Measurements from ENCODE around the gene C1orf116.

DNA sequence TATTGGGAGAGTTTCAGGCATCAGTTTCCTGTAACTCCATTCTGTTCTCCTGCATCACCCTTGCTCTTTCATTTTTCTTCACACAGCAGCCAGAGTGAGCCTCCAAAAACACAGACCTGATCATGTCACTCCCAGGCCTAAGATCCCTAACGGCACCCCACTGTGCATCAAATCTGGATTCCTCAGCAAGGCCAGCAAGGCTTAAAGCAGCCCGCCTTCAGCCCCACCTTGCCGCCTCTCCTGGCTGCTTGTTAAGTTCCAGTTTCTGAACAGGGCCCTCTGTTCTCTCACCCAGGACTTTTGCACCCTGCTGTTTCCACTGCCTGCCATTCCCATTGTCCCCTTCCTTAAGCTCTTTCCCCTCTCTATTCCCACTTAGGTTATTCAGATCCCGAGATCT is 29.3 kb downstream of the C1orf116 start:
- TF ChIP-seq, protein P1, sequence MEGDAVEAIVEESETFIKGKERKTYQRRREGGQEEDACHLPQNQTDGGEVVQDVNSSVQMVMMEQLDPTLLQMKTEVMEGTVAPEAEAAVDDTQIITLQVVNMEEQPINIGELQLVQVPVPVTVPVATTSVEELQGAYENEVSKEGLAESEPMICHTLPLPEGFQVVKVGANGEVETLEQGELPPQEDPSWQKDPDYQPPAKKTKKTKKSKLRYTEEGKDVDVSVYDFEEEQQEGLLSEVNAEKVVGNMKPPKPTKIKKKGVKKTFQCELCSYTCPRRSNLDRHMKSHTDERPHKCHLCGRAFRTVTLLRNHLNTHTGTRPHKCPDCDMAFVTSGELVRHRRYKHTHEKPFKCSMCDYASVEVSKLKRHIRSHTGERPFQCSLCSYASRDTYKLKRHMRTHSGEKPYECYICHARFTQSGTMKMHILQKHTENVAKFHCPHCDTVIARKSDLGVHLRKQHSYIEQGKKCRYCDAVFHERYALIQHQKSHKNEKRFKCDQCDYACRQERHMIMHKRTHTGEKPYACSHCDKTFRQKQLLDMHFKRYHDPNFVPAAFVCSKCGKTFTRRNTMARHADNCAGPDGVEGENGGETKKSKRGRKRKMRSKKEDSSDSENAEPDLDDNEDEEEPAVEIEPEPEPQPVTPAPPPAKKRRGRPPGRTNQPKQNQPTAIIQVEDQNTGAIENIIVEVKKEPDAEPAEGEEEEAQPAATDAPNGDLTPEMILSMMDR (IDR thresholded peaks at IDR 0.05) = no peak
- TF ChIP-seq POLR2A (IDR thresholded peaks at IDR 0.05) = no peak
